VCaP (cell line): ENCODE data around the gene C11orf97.
A peak's percentile ranks its signal among the peaks of the same experiment; 100 is the strongest.

ENCODE experiments used
- H3K27ac ChIP-seq: fragments of 450-650 bp; 2 replicates; pipeline ENCODE4 v1.5.1; 2017
- TF ChIP-seq, protein P1 (sequence below): fragments of 450-650 bp; conservative IDR thresholded peaks from 2 replicates; pipeline ENCODE4 v1.5.1; 2017; ENCODE audit warnings: mild to moderate bottlenecking, moderate library complexity

C11orf97 gene, protein sequence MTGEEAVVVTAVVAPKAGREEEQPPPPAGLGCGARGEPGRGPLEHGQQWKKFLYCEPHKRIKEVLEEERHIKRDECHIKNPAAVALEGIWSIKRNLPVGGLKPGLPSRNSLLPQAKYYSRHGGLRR

DNA sequence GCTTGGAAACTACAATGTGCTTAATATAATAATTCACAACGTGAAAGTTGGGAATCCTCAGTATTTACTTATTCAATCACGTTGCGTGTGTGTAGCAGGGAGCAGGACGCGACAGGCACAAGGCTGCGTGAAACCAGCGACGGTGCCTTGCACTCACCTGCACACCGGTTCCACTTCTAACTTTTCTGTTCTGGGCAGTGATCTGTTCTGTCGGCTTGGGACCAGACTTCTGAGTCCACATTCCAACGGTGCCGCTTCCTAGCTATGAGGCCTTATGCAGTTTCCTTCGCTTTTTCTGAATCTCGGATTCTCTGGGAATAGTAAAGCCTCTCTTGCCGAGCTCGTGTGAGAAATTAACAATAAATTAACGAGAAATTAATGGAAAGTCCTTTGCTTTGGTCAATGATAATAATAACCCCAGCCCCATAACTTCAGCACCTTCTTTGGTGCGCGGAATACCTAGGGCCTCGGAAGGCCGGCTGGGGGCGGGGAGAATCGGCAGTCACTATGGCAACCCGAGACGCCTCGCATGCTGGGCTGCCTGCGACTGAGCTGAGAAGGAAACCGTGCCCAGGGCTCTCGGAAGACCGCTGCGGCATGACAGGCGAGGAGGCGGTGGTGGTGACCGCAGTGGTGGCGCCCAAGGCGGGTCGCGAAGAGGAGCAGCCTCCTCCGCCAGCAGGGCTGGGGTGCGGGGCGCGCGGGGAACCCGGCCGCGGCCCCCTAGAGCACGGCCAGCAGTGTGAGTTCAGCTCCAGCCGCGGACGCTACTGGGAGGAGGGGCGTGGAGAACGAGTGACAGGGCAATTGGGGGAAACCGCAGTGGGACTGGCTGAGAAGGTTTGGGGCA, at the start of gene C11orf97:
Gene C11orf97, plus strand, starts transcription at position 530 of the 850 bp plus-strand sequence. Its CDS starts 68 bp downstream, at position 598.
- peak within 1 kb of the TSS; percentile 21 for H3K27ac ChIP-seq
- TF ChIP-seq, protein P1, sequence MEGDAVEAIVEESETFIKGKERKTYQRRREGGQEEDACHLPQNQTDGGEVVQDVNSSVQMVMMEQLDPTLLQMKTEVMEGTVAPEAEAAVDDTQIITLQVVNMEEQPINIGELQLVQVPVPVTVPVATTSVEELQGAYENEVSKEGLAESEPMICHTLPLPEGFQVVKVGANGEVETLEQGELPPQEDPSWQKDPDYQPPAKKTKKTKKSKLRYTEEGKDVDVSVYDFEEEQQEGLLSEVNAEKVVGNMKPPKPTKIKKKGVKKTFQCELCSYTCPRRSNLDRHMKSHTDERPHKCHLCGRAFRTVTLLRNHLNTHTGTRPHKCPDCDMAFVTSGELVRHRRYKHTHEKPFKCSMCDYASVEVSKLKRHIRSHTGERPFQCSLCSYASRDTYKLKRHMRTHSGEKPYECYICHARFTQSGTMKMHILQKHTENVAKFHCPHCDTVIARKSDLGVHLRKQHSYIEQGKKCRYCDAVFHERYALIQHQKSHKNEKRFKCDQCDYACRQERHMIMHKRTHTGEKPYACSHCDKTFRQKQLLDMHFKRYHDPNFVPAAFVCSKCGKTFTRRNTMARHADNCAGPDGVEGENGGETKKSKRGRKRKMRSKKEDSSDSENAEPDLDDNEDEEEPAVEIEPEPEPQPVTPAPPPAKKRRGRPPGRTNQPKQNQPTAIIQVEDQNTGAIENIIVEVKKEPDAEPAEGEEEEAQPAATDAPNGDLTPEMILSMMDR, result no peak

DNA sequence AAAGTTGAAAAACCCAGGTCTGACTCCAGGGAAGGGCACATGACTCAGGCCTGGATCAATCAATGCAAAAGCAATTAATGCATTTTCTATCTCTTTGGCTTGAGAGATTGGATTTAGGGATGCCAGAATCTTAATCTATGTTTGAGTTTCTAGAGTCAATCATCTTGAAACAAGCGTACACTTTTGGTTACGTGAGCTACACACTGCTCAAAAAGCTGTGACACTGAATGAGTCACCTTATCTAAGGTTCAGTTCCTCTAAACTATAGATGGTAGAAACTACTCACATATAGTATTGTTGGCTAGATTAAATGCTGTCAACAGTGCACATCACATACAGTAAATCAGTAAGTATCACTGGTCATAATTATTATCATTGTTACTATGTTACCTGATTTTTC, 42.8 kb upstream of the C11orf97 start:
- no peak overlapping the region for H3K27ac ChIP-seq
- TF ChIP-seq, protein P1, result no peak

DNA sequence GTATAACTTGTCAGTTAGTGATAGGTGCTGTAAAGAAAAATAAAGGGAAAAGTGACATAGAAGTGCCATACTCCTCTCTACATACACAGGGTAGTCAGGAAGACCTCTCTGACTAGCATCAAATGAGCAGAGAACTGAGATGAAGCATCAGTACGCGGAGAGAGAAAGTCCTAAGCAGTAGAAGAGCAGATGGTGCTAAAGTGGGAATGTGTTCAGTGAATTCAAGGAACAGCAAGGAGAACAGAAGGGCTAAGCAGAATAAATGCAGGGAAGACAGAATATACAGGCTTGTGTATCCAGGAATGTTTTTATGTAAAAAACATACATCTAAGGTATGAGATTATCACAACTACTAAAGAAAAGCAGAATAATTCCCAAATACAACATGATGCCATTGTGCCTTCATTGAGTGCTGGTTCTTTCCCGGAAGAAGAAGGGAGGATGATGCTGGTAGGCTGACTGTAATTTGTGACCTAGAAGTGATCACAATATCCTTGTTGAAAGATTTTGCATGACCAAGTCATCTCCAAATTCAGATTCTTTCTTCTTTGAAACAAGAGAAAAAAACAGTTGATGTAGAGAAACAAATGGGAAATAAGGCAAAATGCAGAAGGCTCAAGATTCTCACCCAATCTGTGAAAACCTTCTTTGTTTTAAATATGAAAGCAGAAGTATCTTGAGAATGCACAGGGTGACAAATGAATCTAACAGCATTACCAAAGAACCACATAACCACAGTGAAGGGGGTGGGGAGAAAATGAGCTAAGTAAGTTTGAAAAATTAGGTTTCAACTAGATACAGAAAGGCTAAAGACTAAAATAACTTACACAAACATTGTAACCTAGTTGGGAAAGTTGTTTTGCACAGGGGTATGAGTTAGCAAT, 39.1 kb upstream of the C11orf97 start:
- no peak overlapping the region for H3K27ac ChIP-seq
- TF ChIP-seq, protein P1, result no peak

DNA sequence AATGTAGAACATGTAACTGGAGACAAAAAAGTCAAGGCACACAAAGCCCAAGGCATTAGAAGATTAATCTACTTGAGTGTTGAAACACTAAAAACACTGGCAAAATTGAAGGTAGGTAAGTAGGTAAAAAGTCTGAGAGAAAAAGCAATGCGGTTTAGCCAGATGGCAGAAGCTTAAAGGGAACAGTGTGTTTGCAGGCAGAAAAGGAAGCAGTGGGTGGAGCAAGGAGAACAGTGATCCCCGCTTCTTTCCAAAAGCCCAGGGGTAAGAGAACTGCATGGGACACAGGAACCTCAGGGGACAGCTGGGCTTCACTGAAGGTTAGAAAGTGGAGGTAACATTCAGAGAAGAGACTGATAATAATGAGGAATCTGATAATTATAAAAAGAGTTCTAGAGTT, 34.6 kb upstream of the C11orf97 start:
- no peak overlapping the region for H3K27ac ChIP-seq
- TF ChIP-seq, protein P1, result no peak

DNA sequence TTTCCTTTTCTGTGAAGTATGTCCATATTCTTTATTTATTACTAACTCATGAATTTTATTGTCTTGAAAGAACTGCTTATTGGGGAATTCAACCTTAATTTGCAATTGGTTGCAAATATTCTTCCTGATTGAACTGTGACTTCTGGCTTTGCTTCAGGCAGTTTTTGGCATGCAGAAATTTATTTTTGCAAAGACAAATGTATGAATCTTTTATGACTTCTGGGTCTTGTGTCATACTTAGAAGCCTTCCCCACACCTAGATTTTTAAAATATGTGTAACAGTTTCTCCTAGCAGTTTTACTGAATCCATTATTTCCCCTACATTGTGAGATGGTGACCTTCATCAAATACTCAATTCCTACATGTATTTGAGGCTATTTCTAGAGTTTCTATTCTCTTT, 30.9 kb upstream of the C11orf97 start:
- TF ChIP-seq, protein P1, result no peak
- H3K27ac ChIP-seq, result no peak overlapping the region

DNA sequence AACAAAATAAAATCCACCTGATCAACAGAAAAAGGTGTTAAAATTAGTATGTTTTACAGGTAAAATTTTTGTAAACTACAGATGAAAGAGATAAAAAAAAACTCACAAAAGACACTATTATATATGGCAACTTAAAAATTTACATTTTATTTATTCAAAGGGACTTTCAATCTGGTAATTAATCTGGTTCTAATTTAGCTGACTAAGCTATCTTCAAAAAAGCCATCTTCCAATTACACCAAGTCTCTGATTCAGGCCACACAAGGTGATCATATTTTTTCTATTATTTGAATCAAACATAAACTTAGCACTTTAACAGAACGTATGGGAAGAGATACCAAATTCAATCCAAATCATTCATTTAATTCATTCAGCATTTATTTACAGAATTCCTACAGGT, 26.2 kb upstream of the C11orf97 start:
- TF ChIP-seq, protein P1, result no peak
- no peak overlapping the region for H3K27ac ChIP-seq
